Measurements from ENCODE around the gene DSCAML1. TPM values are rescaled to one million over a fixed set of nuclear protein-coding genes. Genes with fewer than 3 reads are reported as not detected.

The DSCAML1 gene
- total and polyA plus RNA-seq, 2 donors, result 1.4 to 2.0 TPM

DNA sequence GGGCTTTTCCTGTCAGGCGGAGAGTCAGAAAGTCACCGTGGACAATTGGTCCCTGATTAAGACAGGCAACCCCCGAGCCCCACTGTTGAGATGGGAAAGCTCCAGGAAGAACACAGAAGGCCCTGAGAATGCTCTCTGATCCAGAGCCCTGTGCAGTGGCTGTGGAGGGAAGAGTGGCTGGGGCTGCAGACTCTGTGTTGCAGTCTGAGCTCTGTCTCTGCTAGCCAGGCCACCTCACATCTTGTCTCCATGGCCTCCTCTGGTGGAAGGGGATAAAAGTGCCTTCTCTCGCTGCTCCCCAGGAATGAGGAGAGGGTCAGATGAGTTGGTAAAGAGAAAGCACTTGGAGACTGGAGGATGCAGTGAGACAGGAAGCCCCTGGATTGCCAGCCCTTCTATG is 328.1 kb downstream of the DSCAML1 start:
- Histone ChIP-seq H3K36me3 (ENCODE audit: insufficient read depth) (no peaks in the 10 kb centered on the region), H3K4me3 (ENCODE audit: low read depth, low read length) (no peak overlapping the region), H3K27ac (ENCODE audit: low read depth) (no peak overlapping the region), H3K4me1 (ENCODE audit: insufficient read depth) (no peaks in the 10 kb centered on the region)
- 70% methylated on average over 4 of the region's 4 CpGs for WGBS
- DNase-seq (ENCODE audit: extremely low spot score), result no peak

DNA sequence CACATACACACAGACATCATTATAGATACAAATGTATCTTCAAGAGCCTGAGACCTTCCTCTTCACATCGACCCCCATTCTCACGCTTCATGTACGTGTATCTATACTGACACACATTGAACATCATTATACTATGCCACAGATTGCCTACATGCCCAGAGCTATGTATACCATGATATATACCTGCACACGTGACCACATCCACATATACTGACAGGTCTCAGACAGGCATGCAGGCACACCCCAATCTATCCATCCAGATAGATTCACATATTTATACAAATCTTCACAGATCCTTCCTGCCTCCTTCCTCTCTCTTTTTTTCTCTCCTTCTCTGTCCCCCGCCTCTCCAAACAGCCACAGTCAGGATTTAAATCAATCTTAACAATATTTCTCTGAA is 329.2 kb downstream of the DSCAML1 start:
- H3K4me3 ChIP-seq (ENCODE audit: low read depth, low read length), result no peak overlapping the region
- H3K4me1 ChIP-seq (ENCODE audit: insufficient read depth), result no peaks in the 10 kb centered on the region
- no peaks in the 10 kb centered on the region for H3K36me3 ChIP-seq (ENCODE audit: insufficient read depth)
- 91% methylated on average over 5 of the region's 5 CpGs for WGBS
- DNase-seq (ENCODE audit: extremely low spot score), result no peak
- H3K27ac ChIP-seq (ENCODE audit: low read depth), result no peak overlapping the region

DNA sequence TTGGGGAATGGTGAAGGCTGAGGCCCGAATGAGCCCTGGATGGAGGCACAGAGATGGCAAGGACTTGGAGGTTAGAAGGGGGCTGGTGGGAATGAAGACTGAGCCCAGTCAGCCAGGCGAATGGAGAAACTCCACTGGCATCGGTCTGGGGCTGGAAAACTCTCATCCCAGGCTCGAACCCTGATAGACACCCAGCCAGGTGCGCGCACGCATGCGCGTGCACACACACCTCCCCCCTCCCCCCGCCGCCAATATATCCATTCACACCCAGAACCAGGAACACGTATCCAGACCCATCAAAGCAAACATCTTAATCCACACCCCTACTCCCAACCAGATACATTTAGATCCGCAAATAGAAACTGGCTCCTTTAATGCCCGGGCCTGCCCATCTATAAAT is 330.1 kb downstream of the DSCAML1 start:
- DNase-seq (ENCODE audit: extremely low spot score), result no peak

DNA sequence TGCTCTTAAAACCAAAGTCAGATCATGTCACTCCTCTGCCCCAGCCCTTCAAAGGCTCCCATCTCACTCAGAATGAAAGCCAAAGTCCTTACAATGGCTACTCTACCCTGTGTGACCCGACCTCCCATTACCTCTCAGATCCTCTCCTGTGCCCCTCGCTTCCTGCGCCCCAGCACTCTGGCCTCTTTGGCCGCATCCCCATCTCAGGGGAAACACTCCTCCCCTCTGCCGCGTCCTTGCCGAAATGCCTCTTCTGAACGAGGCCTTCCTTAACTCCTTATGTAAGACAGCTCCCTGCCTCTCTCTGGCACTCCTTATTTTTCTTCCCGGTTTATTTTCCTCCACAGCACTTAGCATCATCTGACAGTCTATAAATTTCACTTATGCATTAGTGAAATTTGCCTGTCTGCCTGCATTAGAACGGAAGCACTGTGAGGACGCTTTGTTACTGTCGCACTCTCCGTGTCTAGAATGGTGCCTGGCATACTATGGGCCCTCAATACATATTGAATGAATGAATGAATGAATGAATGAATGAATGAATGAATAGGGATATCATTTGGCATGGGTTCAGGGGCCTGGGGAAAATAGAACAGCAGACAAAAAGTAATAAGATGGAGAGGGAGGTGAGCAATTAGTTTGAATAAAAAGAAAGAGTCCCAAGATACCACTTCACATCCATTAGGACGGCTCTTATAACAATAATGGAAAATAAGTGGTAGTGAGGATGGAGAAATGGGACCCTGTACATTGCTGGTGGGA is 331.6 kb downstream of the DSCAML1 start:
- no peaks in the 10 kb centered on the region for H3K4me1 ChIP-seq (ENCODE audit: insufficient read depth)
- no peak overlapping the region for H3K4me3 ChIP-seq (ENCODE audit: low read depth, low read length)
- DNase-seq (ENCODE audit: extremely low spot score), result no peak
- H3K27ac ChIP-seq (ENCODE audit: low read depth), result no peak overlapping the region
- H3K36me3 ChIP-seq (ENCODE audit: insufficient read depth), result no peaks in the 10 kb centered on the region
- WGBS, result 73% methylated on average over 14 of the region's 14 CpGs

More for the DNA sequence above, 330.1 kb downstream of the DSCAML1 start:
- no peak overlapping the region for H3K27ac ChIP-seq (ENCODE audit: low read depth)
- H3K36me3 ChIP-seq (ENCODE audit: insufficient read depth), result no peaks in the 10 kb centered on the region
- WGBS, result 87% methylated on average over 14 of the region's 14 CpGs
- H3K4me1 ChIP-seq (ENCODE audit: insufficient read depth), result no peaks in the 10 kb centered on the region
- H3K4me3 ChIP-seq (ENCODE audit: low read depth, low read length), result no peak overlapping the region

DNA sequence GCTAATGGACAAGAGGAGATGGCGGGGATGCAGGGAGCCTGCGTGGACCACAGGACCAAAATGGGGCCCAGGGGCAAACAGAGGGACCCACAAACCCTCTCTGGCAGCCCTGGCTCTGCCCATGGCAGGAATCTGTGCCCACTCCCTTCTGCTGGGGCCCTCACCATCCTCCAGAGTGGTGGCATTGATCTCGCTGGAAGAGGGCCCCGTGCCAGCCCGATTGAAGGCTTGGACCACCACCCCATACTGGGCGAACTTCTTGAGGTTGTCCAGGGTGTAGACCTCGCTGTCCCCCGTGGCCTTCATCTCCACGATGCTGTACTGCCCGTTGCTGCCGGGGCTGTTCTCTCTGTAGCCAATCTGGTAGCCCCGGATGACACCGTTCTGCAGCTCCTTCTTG is 332.2 kb downstream of the DSCAML1 start:
- 95% methylated on average over 13 of the region's 13 CpGs for WGBS
- Histone ChIP-seq H3K4me1 (ENCODE audit: insufficient read depth) (no peaks in the 10 kb centered on the region), H3K36me3 (ENCODE audit: insufficient read depth) (no peaks in the 10 kb centered on the region), H3K27ac (ENCODE audit: low read depth) (no peak overlapping the region), H3K4me3 (ENCODE audit: low read depth, low read length) (no peak overlapping the region)
- no peak for DNase-seq (ENCODE audit: extremely low spot score)

DNA sequence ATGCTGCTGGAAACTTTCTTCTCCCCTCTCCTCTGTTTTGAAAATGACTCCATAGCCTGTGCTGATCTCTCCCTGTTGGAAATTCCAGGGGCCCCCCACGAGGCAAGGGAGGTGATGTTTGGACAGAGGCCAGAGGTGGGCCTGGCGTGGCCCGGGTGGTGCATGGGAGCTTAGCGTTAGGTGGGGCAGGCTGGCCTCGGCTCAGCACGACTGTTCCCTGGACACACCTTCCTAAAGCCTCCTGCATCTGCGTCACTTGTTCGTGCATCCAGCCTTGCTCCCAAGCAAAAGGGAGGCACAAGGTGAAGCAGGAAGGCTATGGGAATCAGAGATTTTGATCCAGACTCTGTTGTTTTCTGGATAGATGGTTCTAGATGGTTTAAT is 334.2 kb downstream of the DSCAML1 start:
- Histone ChIP-seq H3K36me3 (ENCODE audit: insufficient read depth) (no peaks in the 10 kb centered on the region), H3K4me3 (ENCODE audit: low read depth, low read length) (no peak overlapping the region), H3K4me1 (ENCODE audit: insufficient read depth) (no peaks in the 10 kb centered on the region), H3K27ac (ENCODE audit: low read depth) (no peak overlapping the region)
- 70% methylated on average over 8 of the region's 8 CpGs for WGBS
- DNase-seq (ENCODE audit: extremely low spot score), result no peak

DNA sequence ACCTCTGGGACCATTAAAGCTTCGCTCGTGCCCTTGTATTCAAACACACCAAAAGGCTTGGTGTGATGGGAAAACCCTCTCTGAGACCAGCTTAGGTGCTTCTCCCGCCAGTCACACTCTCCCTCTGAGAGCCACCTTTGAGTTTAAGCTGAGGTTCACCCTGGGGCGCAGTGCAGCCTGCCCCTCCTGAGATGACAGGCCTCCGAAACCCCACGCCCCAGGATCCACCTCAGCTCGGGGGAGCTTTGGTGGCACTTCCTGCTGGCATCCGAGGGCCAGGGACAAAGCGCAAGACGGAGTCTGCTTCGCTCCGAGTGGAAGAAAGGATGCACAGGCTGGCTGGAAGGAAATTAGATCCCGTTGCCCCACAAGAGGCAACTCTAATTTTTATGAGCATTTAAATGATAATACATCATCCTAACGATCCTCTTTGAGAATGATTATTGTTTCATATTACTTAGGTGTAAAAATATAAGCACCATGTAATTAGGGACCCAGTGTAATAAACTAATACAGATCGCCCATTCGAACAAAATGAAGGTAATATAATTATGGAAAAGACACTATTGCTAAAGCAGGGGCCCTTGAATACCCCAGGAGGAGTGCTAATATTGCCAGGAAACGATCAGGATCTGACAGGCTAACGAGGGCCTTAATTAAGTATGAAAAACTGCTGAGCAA is 334.7 kb downstream of the DSCAML1 start:
- no peaks in the 10 kb centered on the region for H3K36me3 ChIP-seq (ENCODE audit: insufficient read depth)
- H3K4me1 ChIP-seq (ENCODE audit: insufficient read depth), result no peaks in the 10 kb centered on the region
- H3K27ac ChIP-seq (ENCODE audit: low read depth), result no peak overlapping the region
- 81% methylated on average over 18 of the region's 18 CpGs for WGBS
- H3K4me3 ChIP-seq (ENCODE audit: low read depth, low read length), result no peak overlapping the region
- no peak for DNase-seq (ENCODE audit: extremely low spot score)

DNA sequence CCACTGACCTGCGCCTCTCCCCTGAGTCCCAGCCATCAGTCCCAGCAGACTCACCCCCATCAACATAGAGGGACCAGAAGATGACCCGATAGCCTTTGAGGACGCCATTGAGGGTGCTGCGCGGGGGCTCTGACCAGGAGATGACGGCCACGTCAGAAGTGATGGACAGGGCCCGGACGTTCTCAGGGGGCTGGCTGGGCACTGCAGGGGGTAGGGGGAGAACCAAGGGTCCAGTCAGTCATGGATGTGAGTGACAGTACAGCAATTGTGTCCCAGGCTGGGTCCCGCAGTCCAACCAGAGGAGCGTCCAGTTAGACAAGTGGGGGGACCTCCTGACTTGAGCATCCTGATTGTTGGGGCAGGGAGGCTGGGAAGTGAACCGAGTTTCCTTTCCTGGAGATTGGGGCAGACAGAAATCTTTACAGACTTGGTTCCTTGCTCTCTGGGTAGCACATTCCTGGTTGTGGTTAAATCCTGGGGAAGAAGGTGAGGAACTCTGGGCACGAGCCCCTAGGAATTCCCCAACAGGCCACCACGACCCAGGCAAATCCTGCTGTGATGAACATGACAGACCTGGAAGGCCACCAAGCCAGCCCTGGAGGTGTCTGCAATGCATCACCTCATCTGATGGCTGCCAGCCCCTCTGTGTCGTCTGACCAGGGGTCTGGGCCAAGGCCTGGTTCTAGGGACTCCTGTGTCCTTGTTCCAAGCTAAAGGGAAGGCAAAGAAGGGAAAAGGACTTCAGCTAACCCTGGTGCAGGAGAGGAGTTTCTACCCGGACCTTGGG is 335.4 kb downstream of the DSCAML1 start:
- DNase-seq (ENCODE audit: extremely low spot score), result no peak
- 94% methylated on average over 16 of the region's 16 CpGs for WGBS
- H3K36me3 ChIP-seq (ENCODE audit: insufficient read depth), result no peaks in the 10 kb centered on the region
- H3K4me1 ChIP-seq (ENCODE audit: insufficient read depth), result no peaks in the 10 kb centered on the region
- no peak overlapping the region for H3K4me3 ChIP-seq (ENCODE audit: low read depth, low read length)
- H3K27ac ChIP-seq (ENCODE audit: low read depth), result no peak overlapping the region

DNA sequence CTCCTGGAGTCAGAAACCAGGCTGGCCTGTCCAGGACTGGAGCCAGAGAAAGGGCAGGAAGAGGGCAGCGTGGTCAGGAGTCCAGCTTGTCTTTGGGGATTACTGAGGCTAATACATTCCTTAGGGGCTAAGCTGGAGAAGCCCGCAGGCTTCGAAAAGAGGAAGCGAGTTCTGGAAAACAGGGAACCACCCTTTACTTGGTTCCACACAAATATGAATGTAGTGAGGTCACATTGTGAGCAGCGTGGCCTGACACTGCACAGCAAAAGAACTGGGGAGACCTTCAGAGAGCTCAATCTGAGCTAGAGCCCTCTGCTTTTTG is 337.1 kb downstream of the DSCAML1 start:
- Histone ChIP-seq H3K27ac (ENCODE audit: low read depth) (no peak overlapping the region), H3K4me1 (ENCODE audit: insufficient read depth) (no peaks in the 10 kb centered on the region), H3K4me3 (ENCODE audit: low read depth, low read length) (no peak overlapping the region), H3K36me3 (ENCODE audit: insufficient read depth) (no peaks in the 10 kb centered on the region)
- 84% methylated on average over 5 of the region's 5 CpGs for WGBS
- no peak for DNase-seq (ENCODE audit: extremely low spot score)

DNA sequence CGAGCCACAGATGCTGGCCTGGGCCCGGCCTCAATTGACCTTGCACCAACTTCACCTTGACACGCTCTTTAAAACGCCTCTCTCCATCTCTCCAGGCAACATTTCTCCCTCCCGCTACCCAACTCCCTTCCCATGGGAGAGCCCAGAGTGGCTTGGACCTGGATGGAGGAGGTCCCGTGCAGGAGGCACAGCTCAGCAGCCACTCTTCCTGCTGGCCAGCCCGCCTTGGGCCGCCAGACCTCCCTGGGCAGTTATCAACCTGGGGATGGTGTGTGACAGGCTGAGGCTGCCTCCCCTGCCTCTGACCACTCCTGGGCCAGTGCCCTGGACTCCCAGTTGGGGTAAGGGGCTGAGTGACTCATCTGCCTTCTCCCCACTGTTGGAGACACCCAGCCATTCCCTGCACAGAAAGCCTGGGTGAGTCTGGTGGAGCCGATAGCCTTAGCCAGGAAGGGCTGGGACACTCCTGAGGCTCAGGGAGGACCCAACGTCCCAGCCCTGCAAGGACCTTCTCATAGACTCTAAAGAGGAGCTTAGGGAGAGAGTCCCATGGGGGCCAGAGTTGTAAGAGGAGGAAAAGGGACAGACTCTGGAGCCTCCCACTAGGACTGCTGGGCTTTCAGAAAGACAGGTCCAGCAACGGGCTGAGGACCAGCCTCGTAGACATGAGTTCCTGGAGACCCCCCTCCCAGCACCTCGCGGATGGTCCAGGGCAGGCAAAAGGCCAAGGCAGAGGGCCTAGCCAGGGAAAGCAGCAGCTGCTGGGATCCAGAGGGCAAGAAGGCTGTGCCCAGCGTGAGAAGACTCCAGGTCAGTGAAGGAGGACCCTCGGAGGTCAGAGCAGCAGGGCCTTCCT is 337.7 kb downstream of the DSCAML1 start:
- no peak for DNase-seq (ENCODE audit: extremely low spot score)
- Histone ChIP-seq H3K27ac (ENCODE audit: low read depth) (no peak overlapping the region), H3K36me3 (ENCODE audit: insufficient read depth) (no peaks in the 10 kb centered on the region), H3K4me1 (ENCODE audit: insufficient read depth) (no peaks in the 10 kb centered on the region), H3K4me3 (ENCODE audit: low read depth, low read length) (no peak overlapping the region)
- 82% methylated on average over 16 of the region's 16 CpGs for WGBS

DNA sequence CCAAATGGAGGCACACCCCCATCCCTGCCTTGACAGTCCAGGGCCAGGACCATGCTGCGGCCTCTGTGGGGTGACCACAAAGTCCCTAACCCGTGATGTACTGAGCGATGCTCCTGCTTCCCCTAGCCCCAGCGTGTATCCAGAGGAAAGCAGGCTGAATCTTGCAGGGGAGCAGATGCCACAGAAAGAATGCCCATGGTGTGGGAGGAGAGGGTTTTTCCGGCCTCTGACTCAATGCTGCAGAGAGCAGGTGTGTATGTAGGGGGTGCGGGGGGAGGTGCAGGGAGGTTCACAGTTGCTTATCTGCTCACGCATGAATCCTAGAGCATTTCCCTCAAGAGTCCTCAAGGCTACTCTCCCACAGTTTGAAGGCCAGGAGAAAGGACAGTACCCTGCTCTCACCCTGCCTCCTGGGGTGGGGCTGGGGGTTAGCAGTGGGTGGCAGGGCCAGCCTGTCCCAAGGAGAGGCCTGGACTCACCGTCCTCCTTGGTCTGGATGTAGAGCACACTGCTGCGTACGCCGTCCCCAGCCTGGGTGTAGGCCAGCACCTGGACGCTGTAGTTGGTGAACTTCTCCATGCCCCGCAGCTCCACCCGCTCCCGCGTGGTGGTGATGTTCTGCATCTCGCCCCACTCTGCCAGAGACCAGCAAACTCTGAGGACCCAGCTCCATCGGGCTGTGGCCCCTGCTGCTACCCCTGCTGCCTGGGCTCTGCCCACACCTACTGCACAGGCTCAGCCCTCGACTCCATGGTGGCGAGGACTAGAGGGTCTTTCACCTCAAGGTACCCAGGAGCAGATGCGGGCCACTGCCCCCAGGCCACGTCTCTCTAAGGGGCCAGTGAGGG is 338.5 kb downstream of the DSCAML1 start:
- H3K4me1 ChIP-seq (ENCODE audit: insufficient read depth), result no peaks in the 10 kb centered on the region
- WGBS, result 93% methylated on average over 22 of the region's 22 CpGs
- DNase-seq (ENCODE audit: extremely low spot score), result no peak
- H3K27ac ChIP-seq (ENCODE audit: low read depth), result no peak overlapping the region
- no peak overlapping the region for H3K4me3 ChIP-seq (ENCODE audit: low read depth, low read length)
- H3K36me3 ChIP-seq (ENCODE audit: insufficient read depth), result no peaks in the 10 kb centered on the region

DNA sequence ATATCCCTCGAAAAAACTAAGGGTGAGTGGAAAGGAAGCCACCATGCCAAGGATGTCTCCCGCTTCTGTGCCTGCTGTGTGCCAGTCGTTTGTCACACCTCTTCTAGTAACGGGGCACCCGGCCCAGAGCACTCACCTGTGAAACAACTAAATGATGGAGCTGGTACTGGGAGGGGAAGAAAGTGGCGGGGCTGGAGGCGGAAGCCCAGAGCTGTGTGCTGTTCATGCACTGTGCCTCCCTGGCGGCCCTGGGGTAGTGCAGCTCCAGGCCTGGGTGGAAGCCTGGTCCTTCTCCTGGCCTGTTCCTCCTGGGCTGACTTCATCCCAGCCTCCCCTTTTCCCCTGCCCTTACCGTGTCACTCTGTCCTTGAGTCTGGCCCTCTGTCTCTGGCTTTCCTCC is 339.2 kb downstream of the DSCAML1 start:
- DNase-seq (ENCODE audit: extremely low spot score), result no peak
- 84% methylated on average over 9 of the region's 9 CpGs for WGBS
- Histone ChIP-seq H3K36me3 (ENCODE audit: insufficient read depth) (no peaks in the 10 kb centered on the region), H3K4me1 (ENCODE audit: insufficient read depth) (no peaks in the 10 kb centered on the region), H3K27ac (ENCODE audit: low read depth) (no peak overlapping the region), H3K4me3 (ENCODE audit: low read depth, low read length) (no peak overlapping the region)

All from urinary bladder (tissue), 4 donors.